HG03025 (cell line): ENCODE data around the gene KANK4.
A peak's percentile ranks its signal among the peaks of the same experiment; 100 is the strongest.

ENCODE experiments used
- ATAC-seq: cut with Tn5 transposase; IDR thresholded peaks from one replicate; pipeline ENCODE4 v1.9.1; 2021; ENCODE audit warnings: mild to moderate bottlenecking, moderate library complexity; ENCODE audit not compliant: unreplicated experiment, low FRiP score

The KANK4 gene

DNA sequence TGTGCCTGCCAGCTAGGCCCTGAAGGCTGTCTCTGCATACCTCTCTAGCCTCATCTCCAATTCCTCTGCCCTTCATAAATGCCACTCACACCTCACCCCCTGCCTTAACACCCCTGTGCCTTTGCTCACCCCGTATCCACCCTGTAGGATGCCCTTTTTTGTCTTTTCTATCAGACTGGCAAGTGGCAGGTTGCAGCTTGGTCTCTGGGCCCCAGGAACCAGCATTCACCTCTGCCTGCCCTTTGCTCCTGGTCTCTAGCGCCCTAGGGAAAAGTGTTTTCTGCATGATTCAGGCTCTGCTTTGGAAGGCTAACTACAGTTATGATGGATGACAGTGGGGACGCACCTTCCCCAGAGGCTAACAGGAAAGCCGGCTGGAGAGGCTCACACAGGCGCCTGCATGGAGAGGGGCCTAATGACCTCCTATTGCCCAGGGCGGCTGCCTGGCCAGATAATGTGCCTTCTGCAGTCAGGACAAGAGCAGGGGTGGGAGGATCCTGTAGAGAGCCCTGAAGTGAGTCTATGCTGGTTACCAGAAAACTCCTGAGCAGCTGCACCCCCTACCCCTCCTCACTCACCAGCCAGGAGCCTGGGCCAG is 11.2 kb downstream of the KANK4 start:
- ATAC-seq: no peak

DNA sequence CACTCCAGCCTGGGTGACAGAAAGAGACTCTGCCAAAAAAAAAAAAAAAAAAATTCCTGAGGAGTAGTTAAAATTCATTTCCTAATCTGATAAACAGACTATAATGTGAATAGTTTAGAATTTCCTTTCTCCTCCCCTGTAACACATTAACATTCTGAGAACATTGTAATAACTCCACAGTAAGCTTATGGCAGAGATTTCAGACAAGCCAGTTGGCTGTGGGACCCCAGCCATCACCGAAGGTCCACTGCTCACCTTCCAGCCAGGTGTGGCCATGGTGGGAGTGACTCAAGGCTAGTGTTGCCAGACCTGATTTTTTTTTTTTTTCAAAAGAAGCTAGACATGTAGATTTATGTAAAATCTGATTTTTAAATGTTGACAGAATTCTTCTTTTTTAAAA is 11.8 kb downstream of the KANK4 start:
- no peak for ATAC-seq

DNA sequence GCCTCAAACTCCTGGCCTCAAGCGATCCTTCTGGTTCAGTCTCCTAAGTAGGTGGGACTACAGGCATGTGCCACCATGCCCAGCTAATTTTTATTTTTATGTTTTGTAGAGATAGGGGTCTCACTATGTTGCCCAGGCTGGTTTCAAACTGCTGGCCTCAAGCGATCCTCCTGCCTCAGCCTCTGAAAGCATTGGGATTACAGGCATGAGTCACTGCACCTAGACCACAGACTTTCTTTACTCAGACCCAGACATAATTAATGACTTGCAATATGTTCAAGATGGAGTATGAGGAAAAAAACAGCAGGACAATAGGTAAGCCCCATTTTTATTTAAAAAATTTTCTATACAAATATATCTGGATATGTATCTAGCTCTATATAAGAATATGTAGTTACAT is 13.2 kb downstream of the KANK4 start:
- no peak for ATAC-seq

DNA sequence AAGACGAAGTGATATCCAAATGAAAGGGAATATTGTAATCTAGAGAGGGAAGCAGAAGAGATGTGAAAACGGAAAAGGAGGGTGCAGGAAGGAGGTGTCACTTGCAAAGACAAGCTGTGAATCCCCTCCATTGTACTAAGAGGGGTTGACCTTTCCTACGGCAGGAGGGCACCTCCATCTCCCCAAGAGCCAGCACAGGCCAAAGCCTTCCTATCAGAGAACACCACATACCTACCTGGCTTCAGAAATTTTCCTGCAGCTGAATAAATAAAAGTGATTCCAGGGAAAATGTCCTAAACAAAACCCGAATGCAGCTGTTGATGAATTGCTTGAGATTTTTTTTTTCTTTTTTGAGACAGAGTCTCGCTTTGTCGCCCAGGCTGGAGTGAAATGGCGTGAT is 14.3 kb downstream of the KANK4 start:
- no peak for ATAC-seq

DNA sequence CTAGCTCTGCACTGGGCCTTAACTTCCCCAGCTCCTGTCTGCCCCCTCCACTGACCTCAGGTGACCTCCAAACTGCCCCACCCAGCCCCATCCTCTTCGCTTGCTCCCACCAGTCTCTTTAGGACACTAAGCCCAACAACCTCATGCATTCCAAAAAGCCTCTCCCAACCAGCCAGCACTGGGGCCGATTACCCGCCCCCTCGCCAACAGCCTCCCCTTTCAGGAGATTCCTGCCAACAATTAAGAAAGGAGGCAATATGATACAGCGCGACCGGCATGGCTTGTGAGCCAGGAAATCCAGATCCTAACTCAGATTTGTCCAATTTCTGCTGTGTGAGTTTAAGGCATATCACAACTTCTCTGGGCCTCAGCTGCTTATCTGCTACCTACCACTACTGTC is 14.7 kb downstream of the KANK4 start:
- no peak for ATAC-seq

DNA sequence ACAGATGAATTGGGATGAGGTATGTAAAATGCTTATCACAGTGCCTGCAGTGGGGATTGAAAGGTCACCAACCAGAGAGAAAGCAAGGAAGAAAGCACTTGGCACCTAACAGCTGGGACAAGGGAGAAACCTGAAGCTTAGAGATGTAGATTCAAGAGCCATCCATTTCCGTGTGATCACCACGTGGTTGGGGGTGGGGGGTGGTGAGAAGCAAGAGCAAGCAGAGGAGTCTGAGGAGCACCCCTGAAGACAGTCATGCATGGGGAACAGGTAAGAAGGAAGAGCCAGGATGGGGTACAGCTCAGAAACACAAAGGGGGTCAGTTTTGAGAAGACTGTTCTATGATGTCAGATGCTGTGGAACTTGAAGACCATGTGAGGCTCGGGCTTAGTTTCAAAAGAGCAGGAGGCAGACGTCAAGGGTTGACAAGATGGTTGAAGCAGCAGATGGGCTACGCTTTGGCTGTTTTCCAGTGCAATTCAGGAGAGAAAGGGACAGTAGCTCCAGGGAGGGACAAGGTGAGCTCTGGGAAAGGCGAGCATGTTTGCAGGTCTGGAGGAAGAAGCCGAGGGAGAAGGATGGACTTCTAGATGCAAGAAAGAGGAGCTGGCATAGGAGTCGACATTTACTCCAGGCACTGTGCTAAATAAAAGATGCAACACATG is 17.4 kb downstream of the KANK4 start:
- ATAC-seq: no peak

DNA sequence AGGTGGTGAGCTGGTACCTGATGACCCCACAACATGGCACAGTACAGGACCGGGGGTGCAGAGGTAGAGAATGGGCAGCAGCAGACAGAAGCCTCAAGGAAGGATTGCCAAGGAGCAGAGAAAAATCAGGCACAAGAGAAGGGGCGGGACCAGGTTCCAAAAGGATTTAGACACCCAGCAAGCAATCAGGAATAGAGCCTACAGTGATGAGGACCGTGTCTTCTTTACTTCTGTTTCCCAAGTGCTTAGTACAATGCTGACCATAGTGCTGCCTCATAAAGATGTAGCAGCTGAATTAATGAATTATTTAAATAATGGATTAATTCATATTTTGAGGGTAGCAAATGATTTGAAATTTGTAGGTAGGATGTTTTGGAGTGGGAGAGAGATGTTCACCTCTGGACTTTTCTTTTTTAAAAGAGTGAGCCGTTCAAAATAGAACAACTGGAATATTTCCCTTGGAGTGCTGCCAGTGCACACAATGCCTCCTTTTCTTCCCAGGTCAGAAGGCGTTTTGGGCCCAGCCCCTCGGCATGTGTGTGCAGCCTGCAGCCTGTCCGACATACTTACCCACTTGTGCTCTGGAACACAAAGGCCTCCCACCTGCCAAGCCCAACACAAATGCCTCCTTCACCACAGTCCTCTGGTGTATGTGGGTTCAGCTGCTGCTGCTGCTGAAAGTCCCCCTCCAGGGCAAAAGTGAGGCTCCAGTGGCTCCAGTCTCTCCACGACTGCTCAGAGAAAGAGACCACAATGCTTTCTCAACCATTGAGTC is 19.6 kb downstream of the KANK4 start:
- ATAC-seq: no peak

DNA sequence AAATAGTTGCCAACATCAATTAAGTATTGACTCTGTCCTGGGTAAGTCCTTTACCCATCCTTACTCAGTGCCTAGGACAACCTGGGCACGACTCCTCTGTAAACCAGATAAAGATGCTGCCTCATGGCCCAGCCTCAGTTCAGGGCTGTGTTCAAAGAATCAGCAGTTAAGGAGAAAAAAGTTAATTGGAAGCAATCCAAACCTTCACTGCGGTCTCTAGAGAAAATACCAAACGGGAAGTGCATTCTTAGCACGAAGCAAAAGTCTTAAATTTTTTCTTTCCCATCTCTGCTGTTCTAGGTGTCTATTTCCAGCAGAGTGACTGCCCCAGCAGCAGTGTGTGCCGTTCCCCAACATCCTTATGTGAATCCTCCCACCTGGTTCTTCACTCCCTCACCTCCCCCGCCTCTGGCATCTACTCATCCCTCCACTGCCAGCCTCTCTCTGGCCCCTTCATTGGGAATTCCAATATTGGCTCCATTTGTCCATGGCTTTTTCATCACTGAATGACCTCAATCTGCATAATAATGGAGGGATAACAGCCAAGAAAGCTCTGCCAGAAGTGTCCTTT is 23.2 kb downstream of the KANK4 start:
- ATAC-seq: peak; percentile 68

DNA sequence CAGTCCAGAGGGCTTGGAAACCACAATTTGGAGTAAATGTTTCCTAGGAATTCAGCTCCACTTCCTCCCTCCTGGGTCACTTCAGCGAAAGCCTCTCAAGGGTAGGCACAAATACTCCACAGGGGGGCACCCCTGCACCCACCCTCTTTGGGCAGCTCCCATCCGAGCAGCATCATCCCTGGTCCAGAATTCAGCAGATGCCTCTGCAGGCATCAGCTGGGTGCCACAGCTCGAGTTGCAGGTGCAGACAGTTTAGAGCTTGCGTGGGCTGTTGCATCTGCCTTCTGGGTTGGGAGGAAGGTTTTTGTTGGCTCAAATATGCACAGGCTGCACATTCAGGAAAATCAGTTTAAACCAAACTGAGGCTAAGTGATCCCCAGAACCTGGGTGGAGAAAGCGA is 25.0 kb downstream of the KANK4 start:
- no peak for ATAC-seq

DNA sequence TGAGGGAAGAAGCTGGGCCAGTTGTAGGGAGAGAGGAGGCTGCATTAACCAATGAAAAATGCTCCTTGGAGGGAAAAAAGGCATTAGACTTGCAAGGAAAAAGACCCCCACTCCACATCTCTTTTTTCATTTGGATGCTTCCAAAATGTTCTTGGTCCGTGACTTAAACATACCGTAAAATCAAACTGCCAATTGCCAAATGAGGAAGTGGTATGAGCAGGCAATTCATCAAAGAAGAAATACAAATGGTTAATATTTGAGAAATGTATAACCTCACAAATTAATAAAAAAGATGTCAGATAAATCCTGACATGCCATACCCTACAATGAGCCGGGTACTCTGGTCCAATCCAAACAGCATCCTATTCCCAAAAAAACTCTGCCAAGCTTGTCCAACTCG is 30.6 kb downstream of the KANK4 start:
- no peak for ATAC-seq

DNA sequence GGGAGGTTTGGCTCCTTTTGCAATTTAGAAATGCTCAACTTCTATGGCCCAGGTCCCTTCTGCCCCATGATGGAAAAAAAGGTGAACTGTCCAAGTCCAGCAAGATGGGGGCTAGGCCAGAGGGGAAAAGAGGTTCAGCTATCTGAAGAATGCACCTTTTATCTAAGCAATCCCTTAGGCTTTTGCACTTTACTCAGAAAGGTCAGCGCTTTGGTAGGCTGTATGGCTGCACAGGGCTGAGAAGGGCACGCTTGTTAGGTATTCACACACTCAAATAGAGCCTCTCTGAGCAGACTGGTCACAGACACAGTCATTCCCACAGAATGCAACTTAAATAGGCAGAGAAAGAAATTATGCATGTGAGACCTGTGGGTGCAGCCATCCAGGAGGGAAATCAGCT is 31.0 kb downstream of the KANK4 start:
- no peak for ATAC-seq

DNA sequence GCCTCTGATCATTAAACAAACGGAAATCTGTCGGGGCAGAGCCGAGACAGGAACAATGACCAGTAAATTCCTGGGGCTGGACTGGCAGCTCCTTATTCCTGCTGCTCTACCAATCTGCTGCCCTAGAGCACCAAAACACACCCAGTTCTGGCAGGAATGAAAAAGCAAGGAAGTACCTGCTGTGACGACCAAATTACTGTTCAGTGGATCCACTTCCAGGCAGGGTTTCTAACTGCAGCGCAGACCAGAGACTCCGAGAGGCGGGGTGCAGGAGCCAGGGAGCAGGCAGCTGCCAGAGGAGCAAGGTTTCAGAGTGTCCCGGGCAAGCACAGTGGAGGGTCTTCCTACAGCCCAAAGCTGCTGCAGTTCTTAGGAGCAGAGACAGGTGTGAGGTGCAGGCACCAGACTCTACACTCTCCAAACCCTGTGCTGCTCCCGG is 32.4 kb downstream of the KANK4 start:
- no peak for ATAC-seq

DNA sequence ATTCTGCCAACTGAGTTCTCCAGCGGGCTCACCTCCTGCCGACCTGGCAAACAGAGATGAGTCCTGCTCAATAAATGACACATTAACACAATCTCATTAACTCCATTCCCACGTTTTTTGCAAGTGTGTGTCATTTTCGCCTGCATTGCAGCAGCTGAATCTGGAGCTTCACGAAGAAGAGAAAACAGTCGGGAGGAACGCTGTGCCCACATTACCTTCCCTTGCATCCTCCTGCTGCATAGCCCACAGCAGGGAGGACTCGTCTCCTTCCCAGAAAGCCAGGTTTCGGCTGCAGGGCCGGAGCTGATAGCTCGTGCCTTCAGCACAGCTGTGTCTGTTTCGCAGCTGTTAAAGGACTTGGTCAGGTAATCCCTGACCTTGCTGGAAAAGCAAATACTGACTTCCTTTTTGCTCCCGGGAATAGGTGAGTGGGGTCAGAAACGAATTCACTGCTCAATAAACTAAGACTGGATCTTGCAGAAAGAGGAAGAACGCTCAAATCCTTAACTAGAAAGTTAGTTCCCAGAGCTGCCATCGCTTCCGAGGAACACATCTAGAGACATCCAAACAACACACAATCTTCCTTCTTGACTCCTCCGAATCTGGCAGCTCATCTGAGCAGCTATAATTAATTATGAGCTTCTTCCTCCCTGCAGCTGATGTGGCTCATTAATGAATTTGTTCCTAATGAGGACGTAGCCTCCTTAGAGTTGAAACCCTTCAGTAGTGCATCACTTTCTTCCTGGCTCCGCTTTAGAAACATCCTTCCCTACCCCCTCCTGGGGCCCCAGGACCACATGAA is 33.0 kb downstream of the KANK4 start:
- ATAC-seq: no peak

DNA sequence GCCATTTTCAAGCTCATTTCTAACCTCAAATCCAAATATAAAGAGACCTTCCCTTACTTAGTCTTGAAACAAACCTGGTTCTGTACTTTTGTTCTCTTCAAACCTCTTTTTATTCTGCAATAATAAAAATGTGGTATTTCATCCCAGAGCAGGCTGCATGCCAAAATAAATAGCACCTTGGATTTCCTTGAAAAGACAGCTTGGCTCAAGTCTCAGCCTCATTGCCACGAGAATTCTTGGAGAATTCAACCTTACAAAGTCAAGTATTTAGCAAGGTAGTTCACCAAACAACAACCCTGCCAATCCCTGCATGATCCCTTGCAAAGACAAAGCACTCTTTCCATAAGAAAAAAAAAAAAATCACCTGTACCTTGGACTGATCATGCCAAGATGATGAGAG is 33.8 kb downstream of the KANK4 start:
- ATAC-seq: no peak

DNA sequence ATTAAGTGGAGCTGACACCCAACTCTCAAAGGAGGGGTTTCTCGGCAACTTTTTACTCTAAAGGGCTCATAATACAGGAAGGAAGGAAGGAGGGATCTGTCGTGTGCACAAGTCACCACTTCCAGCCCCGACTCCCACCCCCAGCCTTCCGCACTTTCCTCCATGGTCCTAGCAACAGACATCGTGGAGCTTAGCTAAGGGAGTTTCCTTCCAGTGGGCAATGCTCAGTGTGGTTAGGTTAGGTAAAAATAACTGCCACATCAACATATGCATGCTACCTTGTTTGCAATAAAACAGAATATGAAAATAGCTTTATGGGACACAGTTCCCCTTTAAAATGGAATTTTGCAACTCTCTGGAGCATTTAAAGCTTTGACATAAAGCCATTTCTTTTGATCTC is 35.2 kb downstream of the KANK4 start:
- no peak for ATAC-seq

DNA sequence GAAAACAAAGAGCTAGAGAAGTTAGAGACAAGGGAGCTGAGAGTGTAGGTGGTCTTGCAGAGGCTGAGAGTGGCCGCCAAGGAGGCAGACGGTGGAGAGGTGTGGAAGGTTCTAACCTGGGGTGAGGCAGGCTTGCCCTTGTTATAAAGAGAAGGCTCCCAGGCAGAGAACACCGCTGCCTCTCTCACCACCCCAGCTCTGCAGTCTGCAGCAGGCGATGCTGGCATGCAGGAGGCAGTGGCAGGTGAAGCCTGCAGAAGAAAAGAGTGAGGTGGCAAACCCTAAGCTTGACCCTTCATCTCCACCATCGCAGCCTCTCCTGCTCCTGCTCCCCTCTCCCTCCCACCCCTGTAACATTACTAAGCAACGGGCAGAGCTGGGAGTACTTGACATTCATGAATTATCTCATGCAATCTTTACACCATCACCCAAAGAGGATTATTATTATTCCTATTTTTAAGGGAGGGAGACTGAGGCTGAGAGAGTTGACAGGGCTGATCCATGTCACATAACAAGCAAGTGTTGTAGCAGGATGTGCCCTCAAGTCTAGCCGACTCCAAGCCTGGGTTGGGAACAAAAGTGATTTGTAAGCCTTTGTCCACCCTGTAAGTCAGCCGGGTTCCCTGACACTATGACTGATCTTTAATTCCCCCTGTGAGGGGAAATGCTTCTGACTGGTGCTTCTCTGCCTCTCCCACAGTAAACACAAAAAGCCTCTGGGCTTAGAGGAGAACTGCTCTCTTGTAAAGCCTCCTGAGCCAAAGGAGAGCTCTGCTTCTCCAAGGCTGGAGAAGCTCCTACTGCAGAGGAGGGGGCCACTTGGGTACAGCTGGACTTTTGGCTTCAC is 36.1 kb downstream of the KANK4 start:
- no peak for ATAC-seq

DNA sequence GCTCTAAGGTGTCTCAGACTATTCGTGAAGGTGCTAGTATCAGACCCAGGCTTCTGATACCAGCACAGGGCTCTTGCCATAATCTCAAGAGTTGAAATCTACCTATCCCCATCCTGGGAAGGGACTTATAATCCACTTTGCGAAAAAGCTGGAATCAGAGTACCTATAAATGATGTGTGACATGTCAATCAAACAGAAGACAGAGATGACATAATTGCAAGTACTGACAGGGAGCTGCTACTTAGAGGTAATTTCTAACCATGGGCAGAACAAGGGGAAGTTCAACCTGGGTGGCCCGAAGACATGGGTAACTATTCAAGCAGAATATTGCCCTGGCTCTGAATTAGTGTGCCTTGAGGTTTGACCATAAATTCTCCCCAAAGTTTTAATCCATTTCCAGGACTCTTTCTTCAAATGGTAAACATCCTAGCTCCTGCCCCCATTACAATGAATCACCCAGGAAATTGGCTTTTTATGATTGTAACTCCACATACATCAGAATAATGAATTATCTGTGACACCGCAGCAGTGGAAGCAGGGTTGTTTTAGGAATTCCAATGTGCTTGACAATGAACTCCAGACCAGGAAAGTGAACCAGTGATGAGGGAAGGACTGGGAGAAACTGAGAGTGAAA is 37.2 kb downstream of the KANK4 start:
- ATAC-seq: no peak

DNA sequence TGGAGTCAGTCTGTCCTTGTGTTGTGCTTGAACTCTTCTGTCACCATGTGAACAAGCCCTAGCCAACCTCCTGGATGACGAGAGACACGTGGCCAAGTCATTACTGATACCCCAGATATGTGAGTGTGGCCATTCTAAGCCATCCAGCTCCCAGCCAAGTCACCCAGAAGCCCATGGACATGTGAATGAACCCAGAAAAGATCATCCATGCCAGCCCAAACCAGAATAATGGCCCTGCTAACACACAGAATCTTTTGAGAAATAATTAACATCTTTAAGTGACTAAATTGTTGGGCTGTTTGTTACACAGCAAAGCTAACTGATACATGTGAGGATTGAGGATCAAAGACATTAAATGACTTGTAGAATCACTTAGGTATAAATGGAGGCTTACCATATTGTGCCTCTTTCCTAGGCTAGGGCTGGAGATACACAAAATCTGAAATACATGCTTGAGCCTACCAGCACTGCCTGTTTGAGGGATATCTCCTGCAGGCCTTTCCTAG is 38.2 kb downstream of the KANK4 start:
- no peak for ATAC-seq

DNA sequence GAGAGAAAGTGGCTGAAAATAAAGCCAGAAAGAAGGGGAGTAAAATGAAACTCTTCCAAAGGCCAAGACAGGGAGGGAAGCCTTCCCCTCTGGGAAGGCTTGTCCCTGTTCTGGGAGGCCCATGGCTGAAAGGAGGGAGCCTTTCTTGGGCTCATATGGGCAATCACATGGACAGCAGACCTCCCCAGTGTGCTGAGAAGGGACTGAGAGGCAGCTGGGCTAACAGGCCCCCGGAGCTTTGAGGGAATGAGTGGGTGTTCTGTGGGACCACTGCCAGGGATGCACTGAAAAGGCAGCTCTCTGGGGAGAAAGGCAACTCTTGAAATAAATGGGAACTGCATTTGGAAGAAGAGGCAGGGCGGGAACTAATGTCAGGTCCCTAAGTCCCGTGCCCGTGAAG is 39.1 kb downstream of the KANK4 start:
- no peak for ATAC-seq
